Activated CD8-positive, alpha-beta memory T cell treated with anti-CD3 and anti-CD28 coated beads, Interleukin-2, amount 50 U/mL, for 24 hours (primary cell): Measurements from ENCODE around the gene ZNHIT1.

ENCODE experiments used
- DNase-seq: peaks from one replicate; pipeline ENCODE4 v3.0.0-alpha.2; 2020; ENCODE audit errors: extremely low read depth

ZNHIT1 gene

DNA sequence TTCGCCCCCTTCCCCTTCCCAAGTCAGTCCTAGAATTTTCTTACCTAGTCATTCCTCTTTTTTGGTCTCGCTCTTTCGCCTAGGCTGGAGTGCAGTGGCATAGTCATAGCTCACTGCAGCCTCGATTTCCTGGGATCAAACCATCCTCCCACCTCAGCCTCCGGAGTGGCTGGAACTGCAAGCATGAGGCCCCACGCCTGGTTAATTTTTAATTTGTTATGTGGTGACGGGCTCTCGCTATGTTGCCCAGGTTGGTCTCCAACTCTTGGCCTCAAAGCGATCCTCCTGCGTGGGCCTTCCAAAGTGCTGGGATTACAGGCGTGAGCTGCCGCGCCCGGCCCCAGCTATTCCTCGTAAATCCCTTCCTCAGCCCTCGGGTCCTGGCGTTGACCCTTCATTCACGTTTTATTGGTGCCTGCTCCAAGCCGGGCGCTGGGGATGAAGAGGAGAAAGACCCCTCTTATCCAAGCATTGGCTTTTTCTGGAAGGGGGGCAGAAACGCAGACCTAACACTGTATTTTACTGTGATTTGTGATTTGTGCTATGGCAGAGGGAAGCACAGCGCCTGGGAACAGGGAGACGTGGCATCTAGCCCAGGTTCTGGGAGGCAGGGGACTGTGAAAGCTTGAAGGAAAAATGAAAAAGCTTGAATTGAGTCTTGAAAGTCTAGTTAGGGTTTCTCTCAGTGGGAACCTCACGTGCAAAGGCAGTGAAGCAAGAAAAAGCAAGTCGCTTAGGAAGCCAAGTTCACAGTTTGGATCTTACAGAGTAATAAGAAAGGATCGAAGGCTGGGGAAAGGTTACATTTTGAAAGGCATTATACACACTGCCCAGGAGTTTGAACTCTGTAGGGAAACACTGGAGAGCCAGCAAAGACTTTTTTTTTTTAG, 516 bp downstream of the ZNHIT1 start:
- no peak for DNase-seq

DNA sequence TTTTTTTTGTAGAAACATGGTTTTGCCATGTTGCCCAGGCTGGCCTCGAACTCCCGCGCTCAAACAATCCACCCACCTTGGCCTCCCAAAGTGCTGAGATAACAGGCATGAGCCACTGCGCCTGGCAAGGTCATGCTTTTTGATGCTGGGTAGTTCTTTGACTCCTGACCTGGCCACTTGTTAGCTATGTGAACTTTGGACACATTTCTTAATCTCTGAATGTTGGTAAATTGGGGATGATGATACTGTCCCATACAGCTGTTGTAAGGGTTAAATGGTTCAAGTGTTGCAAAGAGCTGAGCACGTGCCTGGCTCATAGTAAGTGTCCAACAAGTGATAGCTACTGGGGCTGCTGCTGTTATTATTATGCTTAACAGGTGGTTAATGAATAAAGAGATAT, 2.3 kb downstream of the ZNHIT1 start:
- DNase-seq, result no peak

DNA sequence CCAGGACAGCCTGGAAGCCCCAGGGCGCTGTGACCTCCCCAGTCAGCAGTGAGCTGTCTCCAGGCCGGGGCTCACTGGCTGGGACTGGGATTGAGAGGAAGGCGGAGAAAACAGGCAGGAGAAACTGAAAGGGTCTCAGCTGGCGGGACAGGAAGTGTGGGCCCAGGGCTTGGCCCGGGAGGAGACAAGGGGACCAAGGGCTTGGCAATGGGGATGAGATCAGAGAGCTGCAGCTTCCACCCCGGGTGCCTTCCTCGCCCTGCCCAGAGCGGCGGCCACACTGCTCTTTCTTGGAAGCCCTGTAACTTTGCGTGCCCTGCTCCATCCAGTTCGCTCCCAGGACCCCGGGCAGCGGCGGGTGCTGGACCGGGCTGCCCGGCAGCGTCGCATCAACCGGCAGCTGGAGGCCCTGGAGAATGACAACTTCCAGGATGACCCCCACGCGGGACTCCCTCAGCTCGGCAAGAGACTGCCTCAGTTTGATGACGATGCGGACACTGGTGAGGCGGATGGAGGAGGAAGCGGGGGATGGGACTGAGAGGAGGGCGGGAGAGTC, 4.4 kb downstream of the ZNHIT1 start:
- DNase-seq, result no peak

DNA sequence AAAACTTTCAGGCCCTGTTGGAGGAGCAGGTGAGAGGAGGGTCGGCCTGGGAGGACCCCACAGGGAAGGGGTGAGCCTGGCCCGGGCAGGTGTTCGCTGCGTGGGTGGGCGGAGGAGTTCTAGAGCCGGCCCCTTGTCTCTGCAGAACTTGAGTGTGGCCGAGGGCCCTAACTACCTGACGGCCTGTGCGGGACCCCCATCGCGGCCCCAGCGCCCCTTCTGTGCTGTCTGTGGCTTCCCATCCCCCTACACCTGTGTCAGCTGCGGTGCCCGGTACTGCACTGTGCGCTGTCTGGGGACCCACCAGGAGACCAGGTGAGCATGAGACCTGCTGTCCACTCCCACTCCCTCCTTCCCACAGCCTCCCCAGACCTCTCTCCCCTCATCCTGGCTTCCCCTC, 5.6 kb downstream of the ZNHIT1 start:
- no peak for DNase-seq

DNA sequence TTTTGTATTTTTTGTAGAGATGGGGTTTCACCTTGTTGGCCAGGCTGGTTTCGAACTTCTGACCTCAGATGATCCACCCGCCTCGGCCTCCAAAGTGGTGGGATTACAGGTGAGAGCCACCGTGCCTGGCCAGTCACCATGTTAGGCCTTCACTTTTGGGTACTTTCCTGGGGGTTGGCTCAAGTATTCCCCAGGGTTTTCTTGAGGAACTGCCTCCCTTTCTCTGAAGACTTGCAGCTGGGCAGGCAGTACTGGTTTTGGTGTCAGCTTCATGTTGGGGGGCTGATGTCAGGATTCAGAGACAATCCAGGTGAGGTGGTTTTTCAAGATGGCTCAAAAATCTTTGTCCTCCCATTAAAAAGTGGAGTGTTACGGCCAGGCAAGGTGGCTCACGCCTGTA, 7.7 kb downstream of the ZNHIT1 start:
- no peak for DNase-seq

DNA sequence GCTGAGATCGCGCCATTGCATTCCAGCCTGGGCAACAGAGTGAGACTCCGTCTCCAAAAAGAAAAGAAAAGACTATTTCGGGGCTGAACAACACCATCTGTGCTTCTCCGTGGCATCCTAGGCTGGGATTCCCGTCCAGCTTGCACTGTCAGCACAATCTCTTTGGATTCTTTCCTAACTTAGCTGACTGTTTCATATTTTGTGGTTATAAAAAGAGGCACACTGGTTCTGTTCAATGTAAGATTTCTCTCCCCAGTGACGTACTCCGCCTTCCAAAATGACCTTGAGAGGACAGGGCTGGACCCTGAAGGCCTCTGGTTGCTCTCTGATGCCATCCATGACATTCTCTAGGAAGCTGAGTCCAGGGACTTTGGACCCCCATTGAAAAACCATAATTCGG, 8.8 kb downstream of the ZNHIT1 start:
- DNase-seq, result no peak

DNA sequence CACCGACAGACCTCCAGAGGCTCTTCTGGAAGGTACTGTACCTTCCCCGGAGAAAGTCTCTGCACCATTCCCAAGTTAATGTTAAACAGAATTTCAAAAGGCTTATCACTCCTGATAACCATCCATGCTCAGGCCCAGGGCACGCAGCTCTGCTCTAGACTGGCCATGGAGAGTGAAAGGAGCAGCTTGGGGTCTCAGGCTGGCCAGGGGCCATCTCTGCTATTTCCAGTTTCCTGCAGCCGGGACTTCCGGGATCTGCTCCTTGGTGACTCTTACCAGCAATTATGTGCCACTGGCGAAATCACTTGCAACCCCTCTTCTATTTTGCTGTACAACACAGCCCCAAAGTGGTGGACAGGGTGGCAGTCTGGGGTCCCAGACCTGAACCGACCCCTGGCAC, 13.7 kb downstream of the ZNHIT1 start:
- DNase-seq, result no peak

DNA sequence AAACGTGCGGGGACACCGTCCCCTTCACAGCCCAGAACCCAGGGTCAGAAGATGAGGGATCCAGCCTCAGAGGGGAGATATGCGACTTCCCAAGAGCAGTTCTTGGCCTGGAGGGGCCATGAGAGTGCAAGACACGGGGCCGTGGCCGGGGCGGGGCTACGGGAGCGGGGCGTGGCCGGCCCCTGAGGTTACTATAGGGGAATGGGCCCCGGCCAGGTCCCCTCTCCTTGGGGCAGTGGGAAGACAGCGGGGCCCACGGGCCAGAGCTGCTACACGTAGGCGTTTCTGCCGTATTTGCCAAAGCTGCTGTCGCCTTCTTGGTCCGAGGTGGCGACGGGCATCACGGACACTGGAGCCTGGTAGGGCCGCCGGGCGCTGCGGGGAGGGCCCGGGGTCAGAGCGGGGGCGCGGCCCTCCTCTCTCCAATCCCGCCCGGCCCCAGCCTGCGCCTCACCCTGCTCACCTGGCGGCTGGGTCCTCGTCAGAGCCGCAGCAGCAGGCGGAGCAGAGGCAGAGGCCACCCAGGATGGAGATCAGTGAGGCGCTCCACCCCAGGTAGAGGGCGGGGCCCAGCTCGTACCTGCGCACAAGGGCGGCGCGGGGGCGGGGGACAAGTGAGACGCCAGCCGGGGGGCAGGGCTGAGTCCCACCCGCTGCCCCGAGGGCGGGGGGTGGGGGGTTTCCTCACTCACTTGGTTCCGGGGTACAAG, 14.3 kb downstream of the ZNHIT1 start:
- no peak for DNase-seq

DNA sequence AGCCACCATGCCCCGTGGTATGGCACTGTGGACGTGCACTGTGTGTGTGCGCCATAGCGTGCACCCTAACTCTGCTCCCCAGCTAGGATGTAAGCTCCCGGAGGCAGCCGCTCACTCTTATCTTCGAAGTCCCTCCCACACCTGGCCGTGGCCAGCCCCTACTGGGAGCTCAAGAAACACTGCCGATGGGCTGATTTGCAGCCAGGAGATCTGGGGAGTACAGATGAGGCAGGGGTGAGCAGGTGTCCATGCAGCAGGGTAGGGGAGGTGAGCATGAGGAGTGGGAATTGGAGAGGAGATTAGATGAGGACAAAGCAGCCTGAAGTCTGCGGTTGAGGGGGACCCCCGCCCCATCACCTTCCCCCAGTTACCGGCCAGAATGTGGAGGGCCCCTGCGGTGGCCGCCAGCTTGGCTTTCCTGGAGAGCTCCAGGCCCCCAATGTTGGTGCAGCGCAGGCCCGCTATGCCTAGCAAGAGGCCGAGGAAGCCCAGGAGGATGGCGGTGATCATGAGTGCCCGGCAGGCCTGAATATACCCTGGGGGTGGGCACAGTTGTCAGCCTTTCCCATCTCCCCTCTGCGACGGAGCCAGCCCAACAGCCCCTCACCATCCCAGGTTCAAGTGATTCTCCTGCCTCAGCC, 16.1 kb downstream of the ZNHIT1 start:
- DNase-seq, result no peak

DNA sequence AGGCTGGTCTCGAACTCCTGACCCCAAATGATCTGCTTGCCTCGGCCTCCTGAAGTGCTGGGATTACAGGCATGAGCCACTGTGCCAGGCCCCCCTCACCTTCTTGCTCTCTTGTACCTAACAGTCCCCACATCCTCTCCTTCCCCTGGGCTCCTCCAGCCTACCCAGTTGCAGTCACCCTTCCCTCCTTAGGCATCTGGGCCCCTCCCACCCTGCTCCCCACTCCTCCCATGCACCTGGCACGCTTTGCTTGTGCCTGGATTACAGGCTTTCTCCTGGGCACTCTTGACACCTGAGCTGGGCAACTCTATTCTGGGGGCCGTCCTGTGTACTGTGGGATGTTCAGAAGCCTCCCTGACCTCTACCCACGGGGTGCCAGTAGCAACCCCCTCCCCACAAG, 16.7 kb downstream of the ZNHIT1 start:
- DNase-seq, result no peak

DNA sequence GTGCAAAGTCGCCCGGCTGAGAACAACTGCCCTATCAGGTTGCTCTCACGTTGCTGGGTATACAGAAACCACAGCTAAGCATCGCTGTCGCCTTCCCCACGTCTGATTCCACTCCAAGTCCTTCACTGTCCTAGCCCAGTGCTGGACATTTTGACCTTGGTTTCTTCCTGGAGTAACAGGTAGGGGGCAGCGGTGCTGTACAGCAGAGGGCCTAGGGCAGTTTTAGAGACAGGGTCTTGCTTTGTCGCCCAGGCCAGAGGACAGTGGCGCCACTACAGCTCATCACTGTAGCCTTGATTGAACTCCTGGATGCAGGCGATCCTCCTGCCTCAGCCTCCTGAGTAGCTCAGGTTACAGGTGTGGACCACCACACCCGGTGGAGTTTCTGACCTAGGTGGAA, 17.1 kb downstream of the ZNHIT1 start:
- no peak for DNase-seq

DNA sequence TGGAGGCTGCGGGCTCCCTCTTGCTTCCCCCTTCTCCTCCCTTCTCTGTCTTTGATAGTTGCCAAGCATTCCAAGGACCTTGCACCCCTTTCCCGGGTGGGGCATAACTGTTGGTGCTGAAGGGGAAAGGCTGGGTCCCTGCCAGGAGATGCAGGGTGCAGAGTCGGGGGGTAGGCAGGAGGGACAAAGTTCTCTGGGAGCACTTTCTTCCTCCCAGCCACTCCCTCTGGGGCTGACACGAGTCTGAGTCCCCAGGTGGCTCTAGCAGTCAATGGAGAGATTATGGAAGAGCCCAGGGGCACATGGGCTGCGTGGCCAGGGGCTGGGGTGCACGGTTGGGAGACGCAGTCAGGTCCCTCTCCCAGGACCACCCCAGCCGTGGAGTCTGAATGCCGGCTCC, 17.6 kb downstream of the ZNHIT1 start:
- no peak for DNase-seq

DNA sequence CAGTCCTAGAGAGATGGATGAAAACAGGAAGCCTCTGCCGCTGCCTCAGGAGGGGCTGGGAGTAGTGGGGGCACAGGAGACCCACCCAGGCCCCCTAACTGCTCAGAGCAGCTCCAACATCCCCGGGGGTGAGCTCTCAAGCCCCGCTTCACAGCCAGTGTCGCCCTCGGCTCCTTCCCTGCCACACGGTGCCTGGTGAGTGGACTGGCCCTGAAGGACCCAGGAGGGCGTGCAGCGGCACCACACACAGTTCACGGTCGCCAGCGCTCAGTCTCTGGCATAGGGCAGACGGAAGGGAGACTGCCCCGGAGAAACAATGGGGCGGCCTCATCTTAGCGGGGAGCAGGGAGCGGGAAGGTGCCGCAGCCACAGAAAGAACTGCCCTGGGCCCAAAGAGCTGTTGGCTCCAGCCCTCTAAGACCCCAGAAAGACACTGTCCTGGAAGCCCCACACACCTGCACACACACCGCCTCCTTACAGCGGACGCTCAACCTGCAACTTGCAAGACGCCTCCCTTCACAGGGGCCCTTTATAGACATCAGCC, 18.4 kb downstream of the ZNHIT1 start:
- no peak for DNase-seq

DNA sequence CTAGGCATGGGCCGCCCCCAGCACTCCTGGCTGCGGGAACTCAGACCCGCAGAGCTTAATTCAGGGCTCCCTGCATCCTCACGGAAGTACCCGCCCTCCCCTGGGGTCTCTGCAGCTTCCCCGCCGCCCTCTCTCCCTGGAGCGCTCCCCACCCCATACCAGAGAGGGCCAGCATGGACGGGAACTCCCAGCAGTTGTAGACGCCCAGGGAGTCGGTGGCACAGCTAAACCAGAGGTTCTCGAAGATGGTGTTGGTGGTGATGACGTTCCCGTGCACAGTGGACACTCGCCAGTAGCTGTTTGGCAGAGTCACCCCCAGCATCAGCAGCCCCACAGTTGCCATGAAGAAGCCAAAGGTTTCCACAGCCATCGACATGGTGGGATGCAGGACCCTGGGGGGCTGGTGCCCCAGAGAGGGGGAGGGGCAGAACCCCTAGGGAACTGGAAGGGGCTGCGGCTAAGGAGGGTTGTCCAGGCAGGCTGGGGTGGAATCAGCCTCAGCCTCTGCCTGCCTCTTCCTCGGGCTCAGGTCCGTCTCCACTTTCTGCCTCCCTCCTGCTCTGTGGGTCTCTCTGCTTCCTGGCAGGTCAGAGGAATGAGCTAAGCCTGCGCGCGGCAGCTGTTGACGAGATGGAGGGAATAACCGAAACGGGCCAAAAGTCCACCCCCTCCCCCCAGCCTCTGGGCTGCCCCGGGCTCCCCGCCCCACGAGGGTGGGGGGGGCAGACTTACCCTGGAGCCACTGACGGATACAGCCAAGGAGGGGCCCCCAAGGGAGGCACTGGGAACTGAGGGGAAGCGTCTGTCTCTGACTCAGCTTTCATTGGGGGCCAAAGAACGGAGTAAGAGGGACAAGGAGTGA, 19.5 kb downstream of the ZNHIT1 start, which contains the start of gene CLDN15:
TSS of gene CLDN15 (minus strand) at position 597 of the 862 bp plus-strand sequence. CDS start at position 376, 221 bp downstream.
- no peak for DNase-seq

DNA sequence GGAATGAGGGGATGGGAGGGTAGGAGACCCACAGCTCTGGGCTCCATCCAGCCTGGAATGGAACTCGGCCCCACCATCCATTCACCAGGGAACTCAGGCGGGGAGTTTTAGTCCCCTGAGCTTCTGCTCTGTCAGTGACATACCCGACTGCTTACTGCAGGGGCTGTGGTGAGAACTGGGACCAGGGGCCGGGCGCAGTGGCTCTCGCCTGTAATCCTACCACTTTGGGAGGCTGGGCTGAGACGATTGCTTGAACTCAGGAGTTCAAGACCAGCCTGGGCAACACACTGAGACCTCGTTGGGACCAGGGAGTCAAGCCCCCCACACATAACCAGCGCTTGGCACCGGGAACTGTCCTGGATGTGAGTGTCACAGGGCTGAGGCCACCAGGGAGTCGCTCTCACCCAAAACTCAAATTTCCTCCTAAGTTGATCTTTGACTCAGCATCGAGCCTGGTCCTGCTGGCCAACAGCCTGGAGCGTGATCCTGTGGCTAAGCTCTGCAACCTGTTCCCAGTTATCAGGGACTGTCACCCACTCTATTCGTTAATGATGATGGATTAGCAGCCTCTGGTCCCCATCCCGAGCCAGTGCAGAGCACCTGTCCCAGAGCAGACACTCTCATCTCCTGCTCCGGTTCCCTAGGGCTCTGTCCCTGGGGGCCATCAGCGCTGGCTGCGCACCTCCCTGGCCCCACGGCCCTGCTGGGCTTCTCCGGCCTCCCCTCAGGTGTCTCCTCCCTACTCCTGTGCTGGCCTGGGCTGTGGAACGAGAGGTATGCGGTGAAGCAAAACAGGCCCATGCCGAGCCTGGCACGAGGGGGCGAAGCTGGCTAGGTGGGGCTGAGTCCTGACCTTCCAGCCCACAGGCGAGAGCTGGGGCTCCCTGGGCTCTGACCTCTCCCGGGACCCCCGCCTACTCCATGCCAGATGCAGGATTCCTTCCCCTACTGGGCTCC, 20.5 kb downstream of the ZNHIT1 start:
- DNase-seq, result no peak

DNA sequence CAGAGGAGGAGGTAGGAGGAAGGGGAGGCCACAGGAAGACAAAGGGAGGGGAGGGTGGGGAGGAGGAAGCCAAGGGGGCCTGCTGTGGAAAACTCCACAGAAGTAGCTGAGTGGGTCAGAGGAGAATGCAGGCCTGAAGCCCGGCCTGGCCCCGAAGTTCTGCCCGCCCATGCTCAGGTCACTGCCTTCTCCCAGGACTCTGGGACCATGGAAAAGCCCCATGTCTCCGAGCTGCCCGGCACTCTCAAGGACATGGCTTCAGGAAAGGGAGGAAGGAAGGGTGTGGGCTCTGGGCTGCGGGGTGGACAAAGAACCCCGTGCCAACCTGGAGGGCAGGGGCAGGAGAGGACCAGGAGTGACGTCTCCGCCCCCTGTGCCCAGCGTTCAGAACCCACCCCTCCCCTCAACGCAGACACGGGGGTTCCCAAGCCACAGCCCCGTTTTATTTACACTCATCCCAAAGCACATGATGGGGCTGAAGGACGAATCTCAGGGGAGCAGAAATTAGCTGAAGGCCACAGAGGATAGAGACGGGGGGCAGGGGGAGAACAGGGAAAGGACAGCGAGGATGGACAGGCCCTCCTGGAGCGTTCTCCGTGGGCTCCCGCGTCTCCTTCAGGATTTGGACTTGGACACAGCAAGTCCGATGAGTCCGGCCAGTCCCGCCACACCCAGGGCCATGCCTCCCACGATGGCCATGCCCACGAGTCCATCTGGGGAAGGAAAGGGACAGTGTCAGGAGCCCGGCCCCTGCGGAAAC, 21.4 kb downstream of the ZNHIT1 start:
- no peak for DNase-seq

DNA sequence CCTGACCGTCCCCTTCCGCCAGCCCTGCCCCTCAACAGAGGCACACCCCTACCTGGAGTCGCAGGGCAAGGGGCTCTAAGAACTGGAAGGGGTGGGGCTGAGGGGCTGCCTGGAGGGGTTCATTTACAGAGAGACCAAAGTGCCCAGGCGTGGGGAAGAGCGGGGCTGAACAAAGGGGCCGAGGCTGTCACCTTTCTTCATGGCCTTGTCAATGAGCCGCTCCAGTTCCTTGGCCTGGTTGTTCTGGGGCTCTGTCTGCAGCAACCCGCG, 21.9 kb downstream of the ZNHIT1 start:
- DNase-seq, result no peak

DNA sequence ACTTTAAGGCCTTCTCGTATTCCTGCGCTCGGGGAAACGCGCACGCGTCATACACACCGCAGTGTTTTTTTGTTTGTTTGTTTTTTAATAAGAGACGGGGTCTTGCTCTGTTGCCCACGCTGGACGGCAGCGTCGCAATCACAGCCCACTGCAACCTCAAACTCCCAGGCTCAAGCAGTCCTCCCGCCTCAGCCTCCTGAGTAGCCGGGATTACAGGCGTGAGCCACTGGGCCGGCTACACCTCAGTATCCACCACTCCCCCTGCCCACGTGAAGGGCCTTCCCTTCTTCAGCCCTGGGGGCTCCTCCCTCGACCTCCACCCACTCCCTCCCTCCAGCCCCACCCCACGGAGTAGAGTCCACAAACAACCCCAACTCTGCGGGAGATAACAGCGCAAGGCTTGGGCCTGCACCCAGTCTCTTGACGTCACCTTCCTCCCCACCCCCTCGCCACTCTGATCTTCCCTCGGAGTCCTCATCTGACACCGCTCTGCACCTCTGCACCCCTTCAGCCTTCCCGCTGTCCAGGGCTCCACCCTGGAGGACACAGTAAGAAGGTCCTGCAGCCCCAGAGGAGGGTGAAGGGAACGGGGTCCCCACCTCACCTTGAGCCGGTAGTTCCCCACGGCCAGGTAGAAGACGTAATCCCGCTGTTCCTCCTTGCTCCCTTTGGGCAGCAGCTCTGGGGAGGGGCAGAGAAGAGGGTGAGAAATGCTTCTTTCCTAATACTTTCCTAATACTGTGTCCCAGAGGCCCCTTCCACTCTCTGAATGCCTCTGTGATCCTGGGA, 22.5 kb downstream of the ZNHIT1 start:
- no peak for DNase-seq

DNA sequence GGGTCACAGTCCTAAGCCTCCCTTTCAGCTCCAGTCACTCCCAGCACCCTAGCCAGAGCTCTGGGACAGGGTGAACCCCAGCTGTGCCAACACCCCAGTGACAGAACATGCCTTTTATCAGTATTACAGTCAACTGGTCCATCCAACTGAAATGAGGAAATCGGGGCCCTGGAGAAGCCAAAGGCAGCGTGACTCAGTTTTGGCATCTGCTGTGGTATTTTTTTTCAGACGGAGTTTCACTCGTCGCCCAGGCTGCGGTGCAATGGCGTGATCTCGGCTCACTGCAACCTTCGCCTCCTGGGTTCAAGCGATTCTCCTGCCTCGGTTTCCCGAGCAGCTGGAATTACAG, 23.0 kb downstream of the ZNHIT1 start:
- DNase-seq, result no peak
